Activated CD4-positive, CD25-positive, alpha-beta regulatory T cell treated with anti-CD3 and anti-CD28 coated beads, Interleukin-2, amount 50 U/mL, for 24 hours (primary cell): ENCODE measurements around the gene GADD45G.

Experiments used
- ATAC-seq, 2 donors: fragments of 150-1000 bp; cut with Tn5 transposase; one replicate each; pipeline ENCODE4 v1.10.0; 2021; ENCODE audit warnings: mild to moderate bottlenecking in 1 of 2, moderate library complexity in 1 of 2

GADD45G gene

GRCh38 chr9:89610391-89610925 is 5.6 kb downstream of the GADD45G start:
- ATAC-seq: no peak

GRCh38 chr9:89611425-89611824 is 6.6 kb downstream of the GADD45G start:
- no peak for ATAC-seq

- no peak for ATAC-seq
Observed at GRCh38 chr9:89612566-89613278, 7.9 kb downstream of the GADD45G start.

GRCh38 chr9:89613912-89614892 is 9.4 kb downstream of the GADD45G start:
- no peak for ATAC-seq

GRCh38 chr9:89615661-89616060 is 10.8 kb downstream of the GADD45G start:
- ATAC-seq: no peak

GRCh38 chr9:89616411-89616810 is 11.6 kb downstream of the GADD45G start:
- no peak for ATAC-seq

- ATAC-seq: no peak
Observed at GRCh38 chr9:89617978-89618377, 13.2 kb downstream of the GADD45G start.

- ATAC-seq: no peak
Observed at GRCh38 chr9:89619019-89619418, 14.2 kb downstream of the GADD45G start.

- ATAC-seq: no peak
Observed at GRCh38 chr9:89619424-89620138, 14.8 kb downstream of the GADD45G start.

GRCh38 chr9:89621031-89621430 is 16.2 kb downstream of the GADD45G start:
- ATAC-seq: no peak

GRCh38 chr9:89621676-89622075 is 16.9 kb downstream of the GADD45G start:
- ATAC-seq: no peak

GRCh38 chr9:89622933-89623861 is 18.4 kb downstream of the GADD45G start:
- ATAC-seq: no peak

- no peak for ATAC-seq
Observed at GRCh38 chr9:89623925-89624420, 19.2 kb downstream of the GADD45G start.

- ATAC-seq: no peak
Observed at GRCh38 chr9:89625721-89626687, 21.2 kb downstream of the GADD45G start.

GRCh38 chr9:89626741-89627265 is 22.0 kb downstream of the GADD45G start:
- no peak for ATAC-seq

- no peak for ATAC-seq
Observed at GRCh38 chr9:89628601-89629000, 23.8 kb downstream of the GADD45G start.

GRCh38 chr9:89629081-89629976 is 24.5 kb downstream of the GADD45G start:
- no peak for ATAC-seq

GRCh38 chr9:89630508-89630907 is 25.7 kb downstream of the GADD45G start:
- ATAC-seq: no peak

- ATAC-seq: no peak
Observed at GRCh38 chr9:89631384-89631783, 26.6 kb downstream of the GADD45G start.
